PFSK-1 (cell line): ENCODE data around the gene CCDC88C.

Experiments
- TAF1 ChIP-seq: IDR thresholded peaks from 2 replicates; pipeline ENCODE4 v1.6.1; 2012; ENCODE audit warnings: low read length, control low read depth, borderline replicate concordance; ENCODE audit not compliant: insufficient read depth
- TF ChIP-seq, protein P1 (sequence below), 2 experiments: IDR thresholded peaks; 2 replicates each; pipeline versions ENCODE4 v1.6.1 to v1.8.0; 2011 to 2012; ENCODE audit warnings: low read depth in 2 of 2, low read length in 2 of 2, control low read depth in 1 of 2, inconsistent platforms in 1 of 2, mild to moderate bottlenecking in 1 of 2, moderate library complexity in 1 of 2; ENCODE audit not compliant: insufficient read depth in 1 of 2

DNA sequence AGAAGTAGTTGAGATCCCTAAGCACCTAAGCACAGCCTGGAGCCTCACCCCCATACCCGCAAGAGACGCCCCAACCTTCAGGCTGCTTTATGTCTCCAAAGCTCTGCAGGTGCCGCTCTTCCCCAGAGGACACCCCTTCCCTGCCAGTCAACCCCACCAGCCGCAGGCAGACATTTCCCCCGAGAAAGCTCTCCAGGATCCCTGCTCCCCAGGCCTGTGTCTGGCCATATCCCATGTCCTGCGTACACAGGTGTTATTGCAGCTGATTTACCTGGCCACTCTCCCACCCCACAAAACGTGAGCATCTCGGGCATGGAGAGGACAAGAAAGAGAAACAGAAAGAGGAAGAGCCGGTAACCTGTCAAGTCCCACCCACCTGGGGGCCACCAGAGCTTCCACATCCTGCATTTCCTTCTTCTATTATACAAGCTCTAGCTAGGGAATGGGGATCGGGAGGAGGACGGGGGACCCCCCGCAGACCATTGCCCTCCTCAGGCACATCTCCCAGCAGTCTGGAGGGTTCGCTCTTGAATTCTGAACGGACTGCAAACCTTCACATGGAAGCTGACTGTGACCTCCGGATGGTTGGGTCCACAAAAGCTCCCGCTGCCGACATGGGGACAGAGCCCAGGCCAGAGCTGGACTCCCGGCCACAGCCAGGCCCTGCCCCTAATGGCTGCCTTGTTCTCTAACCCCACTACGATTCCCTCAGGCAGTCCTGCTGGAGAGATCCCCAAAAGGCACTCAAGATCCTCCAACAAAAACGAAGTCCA, 17.6 kb downstream of the CCDC88C start:
- no peak for TF ChIP-seq TAF1
- TF ChIP-seq, protein P1, sequence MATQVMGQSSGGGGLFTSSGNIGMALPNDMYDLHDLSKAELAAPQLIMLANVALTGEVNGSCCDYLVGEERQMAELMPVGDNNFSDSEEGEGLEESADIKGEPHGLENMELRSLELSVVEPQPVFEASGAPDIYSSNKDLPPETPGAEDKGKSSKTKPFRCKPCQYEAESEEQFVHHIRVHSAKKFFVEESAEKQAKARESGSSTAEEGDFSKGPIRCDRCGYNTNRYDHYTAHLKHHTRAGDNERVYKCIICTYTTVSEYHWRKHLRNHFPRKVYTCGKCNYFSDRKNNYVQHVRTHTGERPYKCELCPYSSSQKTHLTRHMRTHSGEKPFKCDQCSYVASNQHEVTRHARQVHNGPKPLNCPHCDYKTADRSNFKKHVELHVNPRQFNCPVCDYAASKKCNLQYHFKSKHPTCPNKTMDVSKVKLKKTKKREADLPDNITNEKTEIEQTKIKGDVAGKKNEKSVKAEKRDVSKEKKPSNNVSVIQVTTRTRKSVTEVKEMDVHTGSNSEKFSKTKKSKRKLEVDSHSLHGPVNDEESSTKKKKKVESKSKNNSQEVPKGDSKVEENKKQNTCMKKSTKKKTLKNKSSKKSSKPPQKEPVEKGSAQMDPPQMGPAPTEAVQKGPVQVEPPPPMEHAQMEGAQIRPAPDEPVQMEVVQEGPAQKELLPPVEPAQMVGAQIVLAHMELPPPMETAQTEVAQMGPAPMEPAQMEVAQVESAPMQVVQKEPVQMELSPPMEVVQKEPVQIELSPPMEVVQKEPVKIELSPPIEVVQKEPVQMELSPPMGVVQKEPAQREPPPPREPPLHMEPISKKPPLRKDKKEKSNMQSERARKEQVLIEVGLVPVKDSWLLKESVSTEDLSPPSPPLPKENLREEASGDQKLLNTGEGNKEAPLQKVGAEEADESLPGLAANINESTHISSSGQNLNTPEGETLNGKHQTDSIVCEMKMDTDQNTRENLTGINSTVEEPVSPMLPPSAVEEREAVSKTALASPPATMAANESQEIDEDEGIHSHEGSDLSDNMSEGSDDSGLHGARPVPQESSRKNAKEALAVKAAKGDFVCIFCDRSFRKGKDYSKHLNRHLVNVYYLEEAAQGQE (IDR thresholded peaks at IDR 0.05; ENCODE audit: insufficient read depth in 1 of 2, low read depth in 2 of 2, low read length in 2 of 2) = no peak
